Colonic mucosa (tissue), 4 donors: ENCODE measurements around the gene NR1H3. TPM values are rescaled to one million over a fixed set of nuclear protein-coding genes. Genes with fewer than 3 reads are reported as not detected.
A peak's percentile ranks its signal among the peaks of the same experiment; 100 is the strongest.

Source experiments
- DNase-seq: peaks from one replicate; pipeline ENCODE4 v3.0.0-alpha.2; 2020
- H3K27ac ChIP-seq: fragments of 200-600 bp; one replicate; pipeline ENCODE4 v1.8.0; 2021
- H3K27me3 ChIP-seq: fragments of 200-600 bp; one replicate; pipeline ENCODE4 v1.8.0; 2021
- H3K36me3 ChIP-seq: fragments of 200-600 bp; one replicate; pipeline ENCODE4 v1.8.0; 2021
- H3K4me1 ChIP-seq: fragments of 200-600 bp; one replicate; pipeline ENCODE4 v1.8.0; 2021; ENCODE audit warnings: mild to moderate bottlenecking
- H3K4me3 ChIP-seq: fragments of 200-600 bp; one replicate; pipeline ENCODE4 v1.8.0; 2021
- H3K9ac ChIP-seq, 2 donors: one replicate each; pipeline ENCODE4 v1.7.0; 2013; ENCODE audit warnings: control low read depth in 2 of 2, low read depth in 2 of 2, low read length in 2 of 2
- H3K9me3 ChIP-seq: fragments of 200-600 bp; one replicate; pipeline ENCODE4 v1.8.0; 2021
- CTCF ChIP-seq: fragments of 200-600 bp; IDR thresholded peaks from one replicate; pipeline ENCODE4 v1.8.0; 2022; ENCODE audit warnings: antibody characterized with exemption, mild to moderate bottlenecking
- intact Hi-C: fragments of 100-400 bp; cut with DNase I; formaldehyde crosslinking; loops from one replicate; pipeline ENCODE4 v1.14.1; 2022
- total RNA-seq, 2 donors: library from RNA; stranded (reverse); fragmentation: NEBNext Ultra II Directional in 1 of 2; extraction: Animal tissue kit (Norgen Biotek cat#: 25700) in 1 of 2; gene quantifications; one replicate each; pipeline ENCODE4 v1.2.1, GENCODE V29; 2021
- donor health status: healthy.
- donor health status: DM: no; HTN: no; CAD: no.
- donor health status: DM: no; HTN: no; CAD: no.

Gene NR1H3
- total RNA-seq, 2 donors from 2014 or later, result 28.3 to 43.1 TPM

GRCh38 chr11:47249378-47249715 lies 8.4 kb upstream of the NR1H3 start:
- intact Hi-C loops, result no loop called here

GRCh38 chr11:47251751-47252150 lies 6.0 kb upstream of the NR1H3 start:
- H3K4me1 ChIP-seq, result no peaks in the 10 kb centered on the region
- no peak for DNase-seq
- H3K9ac ChIP-seq, result no peak overlapping the region
- H3K36me3 ChIP-seq, result no peaks in the 10 kb centered on the region
- intact Hi-C loops, result no loop called here
- H3K4me3 ChIP-seq, result no peak overlapping the region
- H3K27me3 ChIP-seq, result no peaks in the 10 kb centered on the region
- no peak for TF ChIP-seq CTCF
- no peaks in the 10 kb centered on the region for H3K9me3 ChIP-seq
- no peak overlapping the region for H3K27ac ChIP-seq

More at GRCh38 chr11:47249378-47249715, 8.4 kb upstream of the NR1H3 start:
- H3K4me3 ChIP-seq, result peak overlapping the region; percentile 67
- no peaks in the 10 kb centered on the region for H3K9me3 ChIP-seq
- DNase-seq, result no peak
- H3K27me3 ChIP-seq, result no peaks in the 10 kb centered on the region
- peak overlapping the region; percentile 73 for H3K27ac ChIP-seq
- H3K36me3 ChIP-seq, result no peaks in the 10 kb centered on the region
- no peak for TF ChIP-seq CTCF
- peak overlapping the region; percentile 72 to 95 for H3K9ac ChIP-seq
- H3K4me1 ChIP-seq, result no peaks in the 10 kb centered on the region

- H3K36me3 ChIP-seq, result no peaks in the 10 kb centered on the region
- intact Hi-C loops, result no loop called here
- peaks cover 3% of the 10 kb centered on the region for H3K4me1 ChIP-seq
- H3K9me3 ChIP-seq, result no peaks in the 10 kb centered on the region
- H3K27me3 ChIP-seq, result no peaks in the 10 kb centered on the region
- H3K4me3 ChIP-seq, result no peak overlapping the region
- TF ChIP-seq CTCF, result no peak
- DNase-seq, result no peak
- peak overlapping the region; percentile 59 for H3K27ac ChIP-seq
- H3K9ac ChIP-seq, result peak overlapping the region; percentile 27 to 46
Observed at GRCh38 chr11:47253660-47254059, 4.1 kb upstream of the NR1H3 start.

- H3K36me3 ChIP-seq, result no peaks in the 10 kb centered on the region
- intact Hi-C loops, result no loop called here
- no peak overlapping the region for H3K4me3 ChIP-seq
- H3K4me1 ChIP-seq, result peaks cover 3% of the 10 kb centered on the region
- H3K9ac ChIP-seq, result peak overlapping the region; percentile 27 to 46
- no peak for TF ChIP-seq CTCF
- no peaks in the 10 kb centered on the region for H3K9me3 ChIP-seq
- H3K27me3 ChIP-seq, result no peaks in the 10 kb centered on the region
- peak overlapping the region; percentile 59 for H3K27ac ChIP-seq
- no peak for DNase-seq
Observed at GRCh38 chr11:47254386-47254785, 3.4 kb upstream of the NR1H3 start.

- H3K9ac ChIP-seq, result no peak overlapping the region
- H3K4me1 ChIP-seq, result peaks cover 10% of the 10 kb centered on the region
- intact Hi-C loops, result no loop called here
Observed at GRCh38 chr11:47256374-47256773, 1.4 kb upstream of the NR1H3 start.

More at GRCh38 chr11:47256374-47256773, 1.4 kb upstream of the NR1H3 start:
- Histone ChIP-seq H3K9me3 (no peaks in the 10 kb centered on the region), H3K27ac (no peak overlapping the region), H3K4me3 (no peak overlapping the region), H3K27me3 (no peaks in the 10 kb centered on the region), H3K36me3 (no peaks in the 10 kb centered on the region)
- no peak for DNase-seq
- no peak for TF ChIP-seq CTCF
